Dendritic cell treated with granulocyte-macrophage colony-stimulating factor and Interleukin-4, amounts not matched to agents 40 ng/mL and 50 ng/mL, for 4 days (primary cell): ENCODE measurements around the gene BAG3.
A peak's percentile ranks its signal among the peaks of the same experiment; 100 is the strongest.
"Not testable (repeated sequence)": the region's sequence is repeated elsewhere in the genome, so short reads cannot be mapped to it uniquely, and the experiment has no call there.

Experiments
- H3K27ac Mint-ChIP-seq: one replicate; pipeline ENCODE4 v1.8.0; 2022; ENCODE audit warnings: mild to moderate bottlenecking, mixed read lengths
- H3K27me3 Mint-ChIP-seq: one replicate; pipeline ENCODE4 v1.8.0; 2022; ENCODE audit warnings: mild to moderate bottlenecking, mixed read lengths
- H3K36me3 Mint-ChIP-seq: one replicate; pipeline ENCODE4 v1.8.0; 2022; ENCODE audit warnings: low read depth, mixed read lengths
- H3K4me1 Mint-ChIP-seq: one replicate; pipeline ENCODE4 v1.8.0; 2022; ENCODE audit warnings: low read depth, mixed read lengths
- H3K4me3 Mint-ChIP-seq: one replicate; pipeline ENCODE4 v1.8.0; 2022; ENCODE audit warnings: mild to moderate bottlenecking, moderate library complexity, mixed read lengths
- H3K9me3 Mint-ChIP-seq: one replicate; pipeline ENCODE4 v1.8.0; 2022; ENCODE audit warnings: mixed read lengths
- intact Hi-C: fragments of 100-400 bp; cut with micrococcal nuclease; formaldehyde crosslinking; loops from one replicate; pipeline ENCODE4 v1.15.0; 2022

The BAG3 gene

DNA sequence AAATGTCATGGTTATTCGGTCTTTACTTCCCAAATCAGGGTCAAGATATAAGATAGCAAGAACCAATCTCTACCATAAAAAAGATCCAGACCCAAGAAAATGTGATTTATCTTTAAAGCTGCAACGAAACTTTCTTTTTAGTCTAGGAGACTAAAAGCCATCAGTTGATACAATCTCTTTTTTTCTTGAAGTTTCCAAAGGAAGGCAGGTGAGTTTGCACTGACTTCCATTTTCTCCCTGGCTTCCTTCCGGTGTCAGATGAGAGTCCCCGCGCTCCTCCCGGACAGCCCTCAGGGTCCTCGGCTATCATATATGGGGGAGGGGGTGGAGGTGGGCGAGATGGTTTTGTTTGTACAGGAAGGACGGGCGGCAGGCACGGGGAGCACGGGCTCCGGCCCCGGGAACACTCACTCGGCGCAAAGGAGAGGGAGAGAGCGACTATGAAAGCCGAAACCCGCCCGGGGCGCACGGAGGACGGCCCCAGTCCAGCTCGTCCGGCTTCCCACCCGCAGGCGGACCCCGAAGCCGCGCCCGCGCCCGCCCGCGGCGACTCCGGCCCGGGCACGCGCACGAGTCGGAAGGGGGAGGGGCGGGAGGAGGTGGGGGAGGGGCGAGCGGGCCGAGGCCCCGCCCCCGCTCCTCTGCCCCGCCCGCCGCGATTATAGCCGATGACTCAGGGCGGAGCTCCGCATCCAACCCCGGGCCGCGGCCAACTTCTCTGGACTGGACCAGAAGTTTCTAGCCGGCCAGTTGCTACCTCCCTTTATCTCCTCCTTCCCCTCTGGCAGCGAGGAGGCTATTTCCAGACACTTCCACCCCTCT, at the start of gene BAG3:
BAG3 (plus strand) TSS at position 689 of the 822 bp plus-strand sequence. CDS start 296 bp downstream, outside the sequence.
- H3K9me3 Mint-ChIP-seq = peaks cover 8% of the 10 kb centered on the region
- peak within 1 kb of the TSS; percentile 97 for H3K4me3 Mint-ChIP-seq
- H3K4me1 Mint-ChIP-seq = peaks cover 42% of the 10 kb centered on the region
- peak within 1 kb of the TSS; percentile 92 for H3K27ac Mint-ChIP-seq
- intact Hi-C loops = loop anchor here (5.0 kb wide), 1 partner anchor 54 kb away; the partner anchor contains the start of gene TIAL1
- H3K36me3 Mint-ChIP-seq = peaks cover 6% of the 10 kb centered on the region
- H3K27me3 Mint-ChIP-seq = peaks cover 19% of the 10 kb centered on the region

DNA sequence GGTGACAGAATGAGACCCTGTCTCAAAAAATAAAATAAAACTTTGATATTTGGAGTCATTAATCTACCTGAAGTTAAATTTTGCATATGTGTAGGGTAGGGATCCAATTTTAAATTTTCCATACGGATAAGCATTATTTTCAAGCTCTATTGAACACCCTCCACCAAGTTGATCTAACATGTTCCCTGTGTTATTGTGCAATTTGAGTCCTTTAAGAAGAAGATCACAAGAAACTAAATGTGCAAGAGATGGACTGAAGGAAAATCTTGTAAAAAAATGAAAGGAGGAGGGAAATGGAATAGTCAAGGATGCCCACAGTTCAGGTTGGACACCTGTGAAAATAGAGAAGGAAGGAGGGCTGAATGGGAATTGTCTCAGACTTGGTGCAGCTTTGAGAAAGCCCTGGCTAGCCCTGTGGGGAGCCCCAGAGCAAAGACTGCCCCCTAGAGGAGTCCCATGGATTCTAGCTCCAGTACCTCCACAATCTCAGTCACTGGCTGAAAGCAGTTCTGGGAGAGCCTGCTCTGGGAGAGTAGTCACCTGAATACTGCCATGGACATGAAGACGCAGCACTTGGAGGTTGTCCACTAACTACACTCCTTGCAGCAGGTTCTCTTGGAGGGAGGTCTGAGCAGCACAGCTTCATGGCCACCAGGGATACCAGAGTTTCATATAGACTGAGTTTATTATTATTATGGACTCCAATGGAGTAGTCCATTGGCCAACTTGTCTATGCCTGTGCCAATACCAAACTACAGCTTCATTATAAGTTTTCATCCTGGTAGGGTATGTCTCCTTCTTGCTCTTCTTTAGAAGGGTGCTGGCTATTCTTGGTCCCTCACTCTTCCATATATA, 48.7 kb upstream of the BAG3 start:
- no peak overlapping the region for H3K27ac Mint-ChIP-seq
- H3K9me3 Mint-ChIP-seq = no peaks in the 10 kb centered on the region
- peaks cover 15% of the 10 kb centered on the region for H3K4me1 Mint-ChIP-seq
- H3K4me3 Mint-ChIP-seq = no peak overlapping the region
- intact Hi-C loops = no loop called here
- H3K27me3 Mint-ChIP-seq = peaks cover 3% of the 10 kb centered on the region
- H3K36me3 Mint-ChIP-seq = peaks cover 7% of the 10 kb centered on the region

DNA sequence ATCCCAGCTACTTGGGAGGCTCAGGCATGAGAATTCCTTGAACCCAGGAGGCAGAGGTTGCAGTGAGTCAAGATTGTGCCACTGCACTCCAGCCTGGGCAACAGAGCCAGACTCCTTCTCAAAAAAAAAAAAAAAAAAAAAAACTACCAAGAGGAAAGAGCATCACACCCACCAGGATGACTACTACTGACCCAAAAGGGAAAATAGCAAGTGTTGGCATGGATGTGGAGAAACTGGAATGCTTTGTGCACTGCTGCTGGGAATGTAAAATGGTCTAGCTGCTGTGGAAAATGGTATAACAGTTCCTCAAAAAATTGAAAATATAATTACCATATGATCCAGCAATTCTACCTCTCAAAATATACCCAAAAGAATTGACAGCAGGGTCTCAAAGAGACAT, 46.7 kb upstream of the BAG3 start:
- intact Hi-C loops = no loop called here
- no peaks in the 10 kb centered on the region for H3K36me3 Mint-ChIP-seq
- H3K4me3 Mint-ChIP-seq = no peak overlapping the region
- peaks cover 23% of the 10 kb centered on the region for H3K4me1 Mint-ChIP-seq
- no peaks in the 10 kb centered on the region for H3K9me3 Mint-ChIP-seq
- peaks cover 13% of the 10 kb centered on the region for H3K27me3 Mint-ChIP-seq
- H3K27ac Mint-ChIP-seq = no peak overlapping the region

DNA sequence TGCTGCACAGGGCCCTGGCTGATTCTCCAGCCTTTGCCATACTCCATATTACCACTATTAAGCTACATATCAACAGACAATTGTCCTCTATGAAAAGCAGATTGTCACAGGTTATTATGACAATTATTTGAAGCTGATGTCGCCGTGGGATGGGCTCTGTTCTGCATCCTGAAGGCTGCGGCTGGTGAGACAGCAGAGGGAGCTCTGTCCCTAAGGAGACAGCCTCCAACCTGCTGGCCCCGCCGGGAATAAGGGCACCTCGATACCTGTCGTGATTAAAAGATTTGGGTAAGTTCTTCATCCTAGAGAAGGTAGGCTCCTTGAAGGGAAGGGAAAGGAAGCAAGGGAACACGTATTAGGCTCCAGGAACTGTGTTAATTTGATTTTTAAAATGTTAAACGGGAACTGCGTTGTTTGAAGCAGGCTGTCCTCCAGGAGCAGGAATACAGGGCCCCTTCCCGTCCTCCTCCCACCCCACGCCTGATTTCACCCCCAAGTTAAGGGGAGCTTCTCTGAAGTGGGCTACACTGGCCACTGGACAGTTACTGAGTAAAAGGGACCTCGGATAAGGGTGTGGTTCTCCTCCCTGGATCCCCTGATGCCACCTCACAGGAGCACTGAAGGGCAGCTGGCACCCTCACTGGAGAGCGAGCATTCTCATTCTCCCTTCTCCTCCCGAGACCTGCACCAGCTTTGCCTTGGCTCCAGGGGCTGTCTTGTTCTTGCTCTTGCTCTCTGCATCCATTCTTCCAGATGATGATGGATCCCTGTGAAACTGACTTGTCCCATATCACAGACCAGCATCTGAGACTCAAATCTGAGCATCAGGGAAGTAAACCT, 42.6 kb upstream of the BAG3 start:
- H3K27me3 Mint-ChIP-seq = peaks cover 13% of the 10 kb centered on the region
- peak overlapping the region; percentile 52 for H3K4me3 Mint-ChIP-seq
- no peak overlapping the region for H3K27ac Mint-ChIP-seq
- intact Hi-C loops = no loop called here
- peaks cover 12% of the 10 kb centered on the region for H3K4me1 Mint-ChIP-seq
- H3K36me3 Mint-ChIP-seq = no peaks in the 10 kb centered on the region
- no peaks in the 10 kb centered on the region for H3K9me3 Mint-ChIP-seq

DNA sequence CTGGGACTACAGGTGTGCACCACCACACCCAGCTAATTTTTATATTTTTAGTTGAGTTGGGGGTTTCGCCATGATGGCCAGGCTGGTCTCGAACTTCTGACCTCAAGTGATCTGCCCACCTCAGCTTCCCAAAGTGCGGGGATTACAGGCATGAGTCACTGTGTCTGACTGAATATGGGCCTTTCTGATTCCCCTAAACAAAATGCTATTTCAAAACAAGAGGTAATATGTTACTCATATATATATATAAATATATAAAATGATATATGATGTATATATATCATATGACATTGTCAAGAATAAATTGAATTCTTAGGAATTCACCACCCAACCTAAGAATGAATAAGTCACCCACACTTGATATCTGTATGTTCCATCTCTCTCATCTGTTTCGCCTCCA, 41.7 kb upstream of the BAG3 start:
- Mint-ChIP-seq H3K4me1 (peaks cover 12% of the 10 kb centered on the region), H3K27me3 (peaks cover 13% of the 10 kb centered on the region), H3K27ac (no peak overlapping the region), H3K4me3 (no peak overlapping the region), H3K36me3 (no peaks in the 10 kb centered on the region), H3K9me3 (no peaks in the 10 kb centered on the region)
- intact Hi-C loops = no loop called here

DNA sequence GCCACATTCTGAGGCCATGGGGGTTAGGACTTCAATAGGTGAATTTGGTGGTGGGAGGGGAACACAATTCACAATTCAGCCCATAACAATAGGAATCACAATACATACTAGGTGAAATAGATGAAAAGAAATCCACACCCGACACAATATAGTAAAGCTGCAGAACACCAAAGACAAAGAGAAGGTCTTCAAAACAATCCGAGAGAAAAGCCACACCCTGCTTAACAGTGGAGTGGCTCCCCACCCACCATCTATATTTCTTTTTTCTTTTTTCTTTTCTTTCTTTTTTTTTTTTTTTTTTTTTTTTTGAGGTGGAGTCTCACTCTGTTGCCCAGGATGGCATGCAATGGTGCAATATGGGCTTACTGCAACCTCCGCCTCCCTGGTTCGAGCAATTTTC, 39.7 kb upstream of the BAG3 start:
- Mint-ChIP-seq H3K36me3 (no peaks in the 10 kb centered on the region), H3K9me3 (no peaks in the 10 kb centered on the region), H3K27ac (no peak overlapping the region), H3K27me3 (peaks cover 13% of the 10 kb centered on the region), H3K4me1 (peaks cover 12% of the 10 kb centered on the region), H3K4me3 (no peak overlapping the region)
- intact Hi-C loops = no loop called here

DNA sequence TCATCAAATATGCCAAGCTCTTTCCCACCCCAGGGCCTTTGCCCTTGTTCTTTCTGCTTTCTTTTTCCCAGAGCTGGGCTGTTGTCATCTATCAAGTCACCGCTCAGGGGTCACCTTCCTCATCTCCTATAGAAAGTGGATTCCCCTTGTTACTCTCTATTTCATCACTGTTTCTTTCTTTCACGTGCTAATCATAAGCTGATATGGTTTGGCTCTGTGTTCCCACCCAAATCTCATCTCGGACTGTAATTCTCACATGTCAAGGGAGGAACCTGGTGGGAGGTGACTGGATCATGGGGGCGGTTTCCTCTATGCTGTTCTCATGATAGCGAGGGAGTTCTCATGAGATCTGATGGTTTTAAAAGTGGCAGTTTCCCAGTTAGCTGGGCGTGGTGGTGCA, 37.4 kb upstream of the BAG3 start:
- peaks cover 23% of the 10 kb centered on the region for H3K4me1 Mint-ChIP-seq
- no peaks in the 10 kb centered on the region for H3K36me3 Mint-ChIP-seq
- no peak overlapping the region for H3K27ac Mint-ChIP-seq
- H3K9me3 Mint-ChIP-seq = no peaks in the 10 kb centered on the region
- no peak overlapping the region for H3K4me3 Mint-ChIP-seq
- intact Hi-C loops = no loop called here
- H3K27me3 Mint-ChIP-seq = peaks cover 10% of the 10 kb centered on the region

DNA sequence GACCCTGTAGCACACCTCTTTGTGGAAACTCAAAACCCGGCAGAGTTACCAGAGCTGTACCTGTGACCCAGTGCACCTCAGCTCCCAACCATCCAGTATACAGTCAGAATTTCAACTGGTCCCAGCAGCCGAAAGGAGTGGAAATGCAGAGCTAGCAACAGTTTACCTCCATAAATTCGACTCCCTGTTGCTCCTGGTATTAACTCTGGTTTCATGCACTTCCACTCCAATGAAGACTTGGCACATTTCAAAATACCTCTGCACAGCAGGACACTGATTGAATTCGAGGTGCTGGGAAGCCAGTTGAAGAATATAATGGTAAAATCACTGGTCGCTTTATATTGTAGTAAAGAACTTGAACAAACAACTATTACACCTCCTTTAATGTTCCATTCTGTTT, 36.5 kb upstream of the BAG3 start:
- intact Hi-C loops = no loop called here
- peaks cover 2% of the 10 kb centered on the region for H3K27me3 Mint-ChIP-seq

DNA sequence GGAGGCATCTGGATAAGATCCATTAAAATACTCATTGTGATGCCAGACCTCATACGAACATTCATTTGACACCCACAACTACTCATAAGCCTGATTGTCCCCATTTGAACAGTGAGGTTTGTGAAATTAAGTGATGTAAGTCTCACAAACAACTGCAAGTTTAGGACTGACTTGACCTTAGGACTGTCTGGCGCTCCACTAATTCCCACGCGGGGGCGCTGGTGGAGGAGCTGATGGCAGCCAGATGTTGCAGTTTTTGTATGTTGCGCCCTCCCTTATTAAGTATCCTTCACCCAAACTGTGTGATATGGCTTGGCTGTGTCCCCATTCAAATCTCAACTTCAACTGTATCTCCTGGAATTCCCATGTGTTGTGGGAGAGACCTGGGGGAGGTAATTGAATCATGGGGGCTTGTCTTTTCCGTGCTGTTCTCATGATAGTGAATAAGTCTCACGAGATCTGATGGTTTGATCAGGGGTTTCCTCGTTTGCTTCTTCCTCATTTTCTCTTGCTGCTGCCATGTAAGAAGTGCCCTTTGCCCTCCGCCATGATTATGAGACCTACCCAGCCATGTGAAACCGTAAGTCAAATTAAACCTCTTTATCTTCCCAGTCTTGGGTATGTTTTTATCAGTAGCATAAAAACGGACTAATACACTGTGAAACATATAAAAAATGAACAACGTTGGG, 34.2 kb upstream of the BAG3 start:
- no peaks in the 10 kb centered on the region for H3K27me3 Mint-ChIP-seq
- no peak overlapping the region for H3K27ac Mint-ChIP-seq
- H3K4me3 Mint-ChIP-seq = no peak overlapping the region
- peaks cover 17% of the 10 kb centered on the region for H3K4me1 Mint-ChIP-seq
- intact Hi-C loops = no loop called here
- no peaks in the 10 kb centered on the region for H3K36me3 Mint-ChIP-seq
- H3K9me3 Mint-ChIP-seq = no peaks in the 10 kb centered on the region

More for the DNA sequence above, 36.5 kb upstream of the BAG3 start:
- H3K27ac Mint-ChIP-seq = no peak overlapping the region
- H3K4me1 Mint-ChIP-seq = peaks cover 17% of the 10 kb centered on the region
- H3K9me3 Mint-ChIP-seq = no peaks in the 10 kb centered on the region
- no peaks in the 10 kb centered on the region for H3K36me3 Mint-ChIP-seq
- no peak overlapping the region for H3K4me3 Mint-ChIP-seq

DNA sequence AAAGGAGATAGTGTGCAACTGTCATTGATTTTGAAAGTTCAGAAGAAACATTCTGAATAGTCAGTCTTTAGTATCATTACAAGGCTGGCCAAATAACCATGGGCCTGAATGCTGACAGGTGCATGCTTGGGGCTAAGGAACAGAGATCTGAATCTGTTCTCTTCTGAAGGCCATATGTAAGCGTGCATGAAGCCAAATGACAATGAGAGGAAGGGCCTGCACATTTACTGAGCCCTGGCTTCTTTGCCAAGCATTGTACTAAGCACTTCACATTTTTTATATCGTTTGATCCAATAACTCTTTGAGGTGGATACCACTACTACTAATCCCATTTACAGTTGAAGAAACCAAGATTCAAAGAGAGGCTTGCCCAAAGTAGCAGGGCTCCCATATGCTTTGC, 32.0 kb upstream of the BAG3 start:
- H3K9me3 Mint-ChIP-seq = no peaks in the 10 kb centered on the region
- intact Hi-C loops = no loop called here
- peaks cover 17% of the 10 kb centered on the region for H3K4me1 Mint-ChIP-seq
- H3K4me3 Mint-ChIP-seq = no peak overlapping the region
- H3K36me3 Mint-ChIP-seq = no peaks in the 10 kb centered on the region
- H3K27ac Mint-ChIP-seq = no peak overlapping the region
- no peaks in the 10 kb centered on the region for H3K27me3 Mint-ChIP-seq

DNA sequence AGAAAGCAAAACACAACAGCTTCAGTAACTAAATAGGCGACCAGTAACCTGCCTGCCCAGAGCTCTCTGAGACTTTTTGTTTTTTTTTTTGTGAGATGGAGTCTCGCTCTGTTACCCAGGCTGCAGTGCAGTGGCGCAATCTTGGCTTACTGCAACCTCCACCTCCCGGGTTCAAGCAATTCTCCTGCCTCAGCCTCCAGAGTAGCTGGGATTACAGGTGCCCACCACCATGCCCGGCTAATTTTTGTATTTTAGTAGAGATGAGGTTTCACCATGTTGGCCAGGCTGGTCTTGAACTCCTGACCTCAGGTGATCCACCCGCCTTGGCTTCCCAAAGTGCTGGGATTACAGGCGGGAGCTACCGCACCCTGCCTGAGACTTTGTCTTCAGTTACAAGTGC, 31.4 kb upstream of the BAG3 start:
- intact Hi-C loops, H3K9me3 Mint-ChIP-seq, H3K36me3 Mint-ChIP-seq, H3K27ac Mint-ChIP-seq, H3K27me3 Mint-ChIP-seq, H3K4me3 Mint-ChIP-seq: not testable (repeated sequence)
- H3K4me1 Mint-ChIP-seq = peaks cover 17% of the 10 kb centered on the region

DNA sequence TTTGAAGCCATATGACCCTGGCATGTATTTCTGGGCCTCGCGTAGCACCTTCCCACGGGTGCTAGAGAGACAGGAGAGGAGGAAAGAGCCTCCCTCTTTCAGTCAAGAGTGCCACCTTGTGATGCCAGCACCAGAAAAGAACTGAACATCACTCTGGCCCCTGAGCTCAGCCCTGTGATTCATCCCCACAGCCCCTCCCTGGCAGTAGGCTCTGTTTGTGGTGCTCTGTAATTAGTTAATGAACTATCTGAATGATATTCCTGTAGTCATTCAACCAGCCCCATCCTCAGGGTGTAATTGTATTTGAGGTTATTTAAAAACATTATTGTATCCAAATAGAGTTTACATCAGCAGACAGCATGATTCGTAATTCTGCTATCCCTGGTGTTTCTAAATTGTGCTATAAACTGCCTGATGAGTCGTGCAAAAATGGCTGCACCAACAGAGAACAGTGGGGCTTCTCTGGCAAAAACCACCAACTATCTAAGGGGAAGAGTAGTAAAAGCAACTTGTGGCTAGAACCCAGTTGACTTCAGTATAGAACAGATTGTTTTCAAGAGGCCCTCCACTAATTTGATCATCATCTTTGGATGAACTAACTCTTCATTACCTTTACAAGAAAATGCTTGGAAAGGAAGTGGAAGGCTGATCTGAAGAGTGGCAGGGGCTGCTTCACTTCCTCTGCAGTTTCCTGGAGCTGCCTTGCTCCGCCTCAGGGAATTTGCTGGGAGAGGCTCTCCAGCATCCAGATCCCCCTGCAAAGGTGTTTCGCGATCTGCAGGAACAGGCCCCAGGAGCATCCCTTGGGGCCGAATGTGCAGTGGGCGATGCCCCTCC, 30.7 kb upstream of the BAG3 start:
- H3K36me3 Mint-ChIP-seq = no peaks in the 10 kb centered on the region
- no peak overlapping the region for H3K27ac Mint-ChIP-seq
- H3K4me3 Mint-ChIP-seq = no peak overlapping the region
- intact Hi-C loops = no loop called here
- no peaks in the 10 kb centered on the region for H3K9me3 Mint-ChIP-seq
- H3K27me3 Mint-ChIP-seq = no peaks in the 10 kb centered on the region
- H3K4me1 Mint-ChIP-seq = peaks cover 17% of the 10 kb centered on the region

DNA sequence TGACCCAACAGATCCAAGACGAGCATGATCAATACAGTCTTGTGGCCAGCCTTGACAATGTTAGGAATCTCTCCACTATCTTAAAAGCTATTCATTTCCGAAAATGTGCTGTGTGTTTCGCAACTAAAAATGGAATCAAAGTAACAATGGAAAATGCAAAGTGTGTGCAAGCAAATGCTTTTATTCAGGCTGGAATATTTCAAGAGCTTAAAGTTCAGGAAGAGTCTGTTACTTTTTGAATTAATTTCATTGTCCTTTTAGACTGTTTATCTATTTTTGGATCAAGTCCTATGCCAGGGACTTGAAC, 30.1 kb upstream of the BAG3 start:
- Mint-ChIP-seq H3K4me3 (no peak overlapping the region), H3K9me3 (peaks cover 3% of the 10 kb centered on the region), H3K4me1 (peaks cover 17% of the 10 kb centered on the region), H3K27ac (no peak overlapping the region), H3K36me3 (no peaks in the 10 kb centered on the region), H3K27me3 (no peaks in the 10 kb centered on the region)
- intact Hi-C loops = no loop called here
